Glutamatergic neuron (in vitro differentiated cells): Measurements from ENCODE around the gene ABLIM1. TPM values are rescaled to one million over a fixed set of nuclear protein-coding genes. Genes with fewer than 3 reads are reported as not detected.

Source experiments
- DNase-seq: peaks from one replicate; pipeline ENCODE4 v3.0.0; 2022
- H3K27ac Mint-ChIP-seq: one replicate; pipeline ENCODE4 v1.8.0; 2020; ENCODE audit warnings: mild to moderate bottlenecking, mixed read lengths, inconsistent platforms; ENCODE audit not compliant: unreplicated experiment
- H3K27me3 Mint-ChIP-seq: one replicate; pipeline ENCODE4 v1.8.0; 2020; ENCODE audit warnings: mild to moderate bottlenecking, moderate library complexity, mixed read lengths, inconsistent platforms; ENCODE audit not compliant: unreplicated experiment
- H3K36me3 Mint-ChIP-seq: one replicate; pipeline ENCODE4 v1.8.0; 2020; ENCODE audit warnings: mild to moderate bottlenecking, mixed read lengths, inconsistent platforms; ENCODE audit not compliant: unreplicated experiment
- H3K4me1 Mint-ChIP-seq: one replicate; pipeline ENCODE4 v1.8.0; 2020; ENCODE audit warnings: mild to moderate bottlenecking, low read depth, mixed read lengths, inconsistent platforms; ENCODE audit not compliant: unreplicated experiment
- H3K4me3 Mint-ChIP-seq: one replicate; pipeline ENCODE4 v1.8.0; 2020; ENCODE audit warnings: mild to moderate bottlenecking, mixed read lengths, inconsistent platforms; ENCODE audit not compliant: unreplicated experiment
- H3K9me3 Mint-ChIP-seq: one replicate; pipeline ENCODE4 v1.8.0; 2020; ENCODE audit warnings: mild to moderate bottlenecking, moderate library complexity, mixed read lengths, inconsistent platforms; ENCODE audit not compliant: unreplicated experiment
- long read RNA-seq: library from polyadenylated mRNA; unstranded; transcript quantifications from one replicate; pipeline ENCODE4 v2.0.0, GENCODE V29; 2020; ENCODE audit not compliant: unreplicated experiment
- total RNA-seq: library from RNA; stranded (reverse); fragmentation: NEBNext Ultra II Directional; extraction: Animal tissue kit (Norgen Biotek cat#: 25700); gene quantifications from one replicate; pipeline ENCODE4 v1.2.1, GENCODE V29; 2021; ENCODE audit not compliant: unreplicated experiment
- TF ChIP-seq, protein P1 (sequence below): fragments of 200-600 bp; sonication (generic); IDR thresholded peaks from one replicate; pipeline ENCODE4 v1.5.0; 2021; ENCODE audit not compliant: partially characterized antibody, unreplicated experiment

The ABLIM1 gene
- 25.7 TPM for total RNA-seq
- long read RNA-seq, partial matches to known transcripts, result 1 of 3 reads
- long read RNA-seq, other reads (novel, unspliced or antisense), result 2 of 3 reads

GRCh38 chr10:114658175-114658574 lies at the start of gene ABLIM1:
TSS of gene ABLIM1 (minus strand) at chr10:114658275. CDS start at chr10:114658200, 75 bp downstream.
- DNase-seq, result no peak
- Mint-ChIP-seq H3K36me3 (peaks cover 4% of the 10 kb centered on the region), H3K27ac (no peak within 1 kb of the TSS), H3K9me3 (peaks cover 7% of the 10 kb centered on the region), H3K27me3 (peaks cover 6% of the 10 kb centered on the region), H3K4me3 (no peak within 1 kb of the TSS), H3K4me1 (peaks cover 11% of the 10 kb centered on the region)
- TF ChIP-seq, protein P1, sequence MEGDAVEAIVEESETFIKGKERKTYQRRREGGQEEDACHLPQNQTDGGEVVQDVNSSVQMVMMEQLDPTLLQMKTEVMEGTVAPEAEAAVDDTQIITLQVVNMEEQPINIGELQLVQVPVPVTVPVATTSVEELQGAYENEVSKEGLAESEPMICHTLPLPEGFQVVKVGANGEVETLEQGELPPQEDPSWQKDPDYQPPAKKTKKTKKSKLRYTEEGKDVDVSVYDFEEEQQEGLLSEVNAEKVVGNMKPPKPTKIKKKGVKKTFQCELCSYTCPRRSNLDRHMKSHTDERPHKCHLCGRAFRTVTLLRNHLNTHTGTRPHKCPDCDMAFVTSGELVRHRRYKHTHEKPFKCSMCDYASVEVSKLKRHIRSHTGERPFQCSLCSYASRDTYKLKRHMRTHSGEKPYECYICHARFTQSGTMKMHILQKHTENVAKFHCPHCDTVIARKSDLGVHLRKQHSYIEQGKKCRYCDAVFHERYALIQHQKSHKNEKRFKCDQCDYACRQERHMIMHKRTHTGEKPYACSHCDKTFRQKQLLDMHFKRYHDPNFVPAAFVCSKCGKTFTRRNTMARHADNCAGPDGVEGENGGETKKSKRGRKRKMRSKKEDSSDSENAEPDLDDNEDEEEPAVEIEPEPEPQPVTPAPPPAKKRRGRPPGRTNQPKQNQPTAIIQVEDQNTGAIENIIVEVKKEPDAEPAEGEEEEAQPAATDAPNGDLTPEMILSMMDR, result no peak

DNA sequence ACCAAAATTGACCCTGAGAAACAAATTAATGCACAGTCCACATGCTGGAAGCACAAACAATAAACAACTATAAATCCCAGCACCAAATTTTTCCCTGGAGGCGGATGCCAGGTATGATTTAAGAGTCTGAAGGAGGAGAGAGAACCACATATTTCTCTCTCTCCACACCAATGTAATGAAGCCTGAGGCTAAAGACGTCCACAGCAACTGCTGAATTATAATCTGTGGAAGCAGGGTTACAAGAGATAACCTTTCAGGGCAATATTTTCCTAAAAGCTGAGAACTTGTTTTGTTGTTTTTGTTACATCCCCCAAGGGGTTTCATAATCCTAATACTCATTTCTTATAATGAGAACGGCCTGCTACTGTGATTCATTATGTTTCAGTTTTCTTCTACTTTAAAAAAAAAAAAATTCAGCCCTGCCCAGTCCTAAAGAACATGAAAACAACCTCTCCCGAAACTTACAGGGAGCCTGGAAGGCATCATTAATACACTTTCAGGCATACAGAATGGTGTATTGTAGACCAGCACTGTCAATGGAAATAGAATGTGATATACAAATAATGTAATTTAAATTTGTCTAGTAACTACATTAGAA lies 48.5 kb upstream of the ABLIM1 start:
- Mint-ChIP-seq H3K36me3 (no peaks in the 10 kb centered on the region), H3K4me3 (no peak overlapping the region), H3K27ac (no peak overlapping the region), H3K9me3 (peaks cover 1% of the 10 kb centered on the region), H3K4me1 (no peaks in the 10 kb centered on the region), H3K27me3 (no peaks in the 10 kb centered on the region)
- no peak for DNase-seq
- TF ChIP-seq, protein P1, result no peak

GRCh38 chr10:114704679-114705078 lies 46.6 kb upstream of the ABLIM1 start:
- TF ChIP-seq, protein P1, result no peak
- H3K27me3 Mint-ChIP-seq, result no peaks in the 10 kb centered on the region
- no peaks in the 10 kb centered on the region for H3K36me3 Mint-ChIP-seq
- no peak overlapping the region for H3K27ac Mint-ChIP-seq
- no peak overlapping the region for H3K4me3 Mint-ChIP-seq
- H3K9me3 Mint-ChIP-seq, result no peaks in the 10 kb centered on the region
- DNase-seq, result no peak
- H3K4me1 Mint-ChIP-seq, result no peaks in the 10 kb centered on the region

- H3K36me3 Mint-ChIP-seq, result no peaks in the 10 kb centered on the region
- no peaks in the 10 kb centered on the region for H3K27me3 Mint-ChIP-seq
- H3K4me3 Mint-ChIP-seq, result no peak overlapping the region
- peak; percentile 21 for DNase-seq
- TF ChIP-seq, protein P1, result peak; percentile 70
- no peaks in the 10 kb centered on the region for H3K9me3 Mint-ChIP-seq
- no peak overlapping the region for H3K27ac Mint-ChIP-seq
- H3K4me1 Mint-ChIP-seq, result no peaks in the 10 kb centered on the region
Observed at GRCh38 chr10:114703377-114704107, 45.5 kb upstream of the ABLIM1 start.
